Type B pancreatic cell (in vitro differentiated cells): ENCODE data around the gene OTUD1. TPM values are rescaled to one million over a fixed set of nuclear protein-coding genes. Genes with fewer than 3 reads are reported as not detected.

Experiments used
- DNase-seq: peaks from one replicate; pipeline ENCODE4 v3.0.0; 2021; ENCODE audit warnings: mixed read lengths; ENCODE audit not compliant: unreplicated experiment; ENCODE audit errors: extremely low spot score
- H3K27ac Mint-ChIP-seq: 2 replicates; pipeline ENCODE4 v1.8.0; 2021; ENCODE audit warnings: mild to moderate bottlenecking, mixed read lengths
- H3K27me3 Mint-ChIP-seq: 2 replicates; pipeline ENCODE4 v1.8.0; 2021; ENCODE audit warnings: mixed read lengths
- H3K36me3 Mint-ChIP-seq: 2 replicates; pipeline ENCODE4 v1.8.0; 2021; ENCODE audit warnings: mixed read lengths
- H3K4me1 Mint-ChIP-seq: one replicate; pipeline ENCODE4 v1.8.0; 2021; ENCODE audit warnings: mixed read lengths; ENCODE audit not compliant: unreplicated experiment
- H3K4me3 Mint-ChIP-seq: 2 replicates; pipeline ENCODE4 v1.8.0; 2021; ENCODE audit warnings: mild to moderate bottlenecking, mixed read lengths
- H3K9me3 Mint-ChIP-seq: 2 replicates; pipeline ENCODE4 v1.8.0; 2021; ENCODE audit warnings: mixed read lengths
- CTCF ChIP-seq: fragments of 200-600 bp; sonication (generic); conservative IDR thresholded peaks from 2 replicates; pipeline ENCODE4 v1.5.0; 2021; ENCODE audit warnings: antibody characterized with exemption, mild to moderate bottlenecking
- total RNA-seq: library from RNA; stranded (reverse); gene quantifications from 2 replicates; pipeline ENCODE4 v1.2.1, GENCODE V29; 2021; ENCODE audit warnings: low replicate concordance

The OTUD1 gene
- total RNA-seq, 1 donor from 2014 or later = 20.9 TPM

- no peaks in the 10 kb centered on the region for H3K4me1 Mint-ChIP-seq
- no peak overlapping the region for H3K27ac Mint-ChIP-seq
- TF ChIP-seq CTCF = no peak
- no peak for DNase-seq
- H3K36me3 Mint-ChIP-seq = no peaks in the 10 kb centered on the region
- no peaks in the 10 kb centered on the region for H3K27me3 Mint-ChIP-seq
- H3K4me3 Mint-ChIP-seq = no peak overlapping the region
- H3K9me3 Mint-ChIP-seq = no peaks in the 10 kb centered on the region
These were observed 39.2 kb upstream of the OTUD1 start for GRCh38 chr10:23399701-23400144.

- H3K4me1 Mint-ChIP-seq = no peaks in the 10 kb centered on the region
- no peak for TF ChIP-seq CTCF
- H3K27me3 Mint-ChIP-seq = no peaks in the 10 kb centered on the region
- H3K4me3 Mint-ChIP-seq = no peak overlapping the region
- H3K9me3 Mint-ChIP-seq = no peaks in the 10 kb centered on the region
- H3K27ac Mint-ChIP-seq = no peak overlapping the region
- no peak for DNase-seq
- no peaks in the 10 kb centered on the region for H3K36me3 Mint-ChIP-seq
These were observed 36.0 kb upstream of the OTUD1 start for GRCh38 chr10:23402856-23403255.

GRCh38 chr10:23403278-23403677 is 35.6 kb upstream of the OTUD1 start:
- no peak for TF ChIP-seq CTCF
- Mint-ChIP-seq H3K4me3 (no peak overlapping the region), H3K9me3 (no peaks in the 10 kb centered on the region), H3K4me1 (no peaks in the 10 kb centered on the region), H3K36me3 (no peaks in the 10 kb centered on the region), H3K27ac (no peak overlapping the region), H3K27me3 (no peaks in the 10 kb centered on the region)
- DNase-seq = no peak

- Mint-ChIP-seq H3K4me1 (no peaks in the 10 kb centered on the region), H3K36me3 (no peaks in the 10 kb centered on the region)
These were observed 35.2 kb upstream of the OTUD1 start for GRCh38 chr10:23403719-23404118.

GRCh38 chr10:23404461-23404980 is 34.4 kb upstream of the OTUD1 start:
- no peak for TF ChIP-seq CTCF
- H3K27ac Mint-ChIP-seq = no peak overlapping the region
- no peak for DNase-seq
- H3K9me3 Mint-ChIP-seq = no peaks in the 10 kb centered on the region
- H3K27me3 Mint-ChIP-seq = no peaks in the 10 kb centered on the region
- H3K36me3 Mint-ChIP-seq = no peaks in the 10 kb centered on the region
- no peaks in the 10 kb centered on the region for H3K4me1 Mint-ChIP-seq
- no peak overlapping the region for H3K4me3 Mint-ChIP-seq

More at GRCh38 chr10:23403719-23404118, 35.2 kb upstream of the OTUD1 start:
- no peak overlapping the region for H3K4me3 Mint-ChIP-seq
- no peak overlapping the region for H3K27ac Mint-ChIP-seq
- no peaks in the 10 kb centered on the region for H3K9me3 Mint-ChIP-seq
- no peak for TF ChIP-seq CTCF
- DNase-seq = no peak
- no peaks in the 10 kb centered on the region for H3K27me3 Mint-ChIP-seq

GRCh38 chr10:23405540-23405939 is 33.3 kb upstream of the OTUD1 start:
- Mint-ChIP-seq H3K27me3 (no peaks in the 10 kb centered on the region), H3K4me1 (no peaks in the 10 kb centered on the region), H3K4me3 (no peak overlapping the region), H3K9me3 (no peaks in the 10 kb centered on the region), H3K27ac (no peak overlapping the region), H3K36me3 (no peaks in the 10 kb centered on the region)
- TF ChIP-seq CTCF = no peak
- no peak for DNase-seq
